Lung (tissue), 12 donors: ENCODE results near the gene SMIM12. TPM values are rescaled to one million over a fixed set of nuclear protein-coding genes. Genes with fewer than 3 reads are reported as not detected.

Experiments used
- ATAC-seq: fragments of 200-7000 bp; cut with Tn5 transposase; one replicate; pipeline ENCODE4 v1.9.1; 2020; ENCODE audit warnings: moderate number of reproducible peaks; ENCODE audit not compliant: insufficient read depth, low FRiP score
- DNase-seq, 3 donors: peaks; one replicate each; pipeline ENCODE4 v3.0.0-alpha.2; 2013 to 2017
- H3K27ac ChIP-seq, 2 donors: one replicate each; pipeline ENCODE4 v1.5.1; 2013; ENCODE audit warnings: mild to moderate bottlenecking in 2 of 2, moderate library complexity in 2 of 2, control low read depth in 1 of 2, inconsistent platforms in 1 of 2, low read depth in 1 of 2, low read length in 1 of 2
- H3K27me3 ChIP-seq, 3 donors: one replicate each; pipeline ENCODE4 v1.5.1; 2013; ENCODE audit warnings: low read length in 2 of 3; ENCODE audit not compliant: control insufficient read depth in 3 of 3, insufficient read depth in 3 of 3
- H3K36me3 ChIP-seq, 4 donors: one replicate each; pipeline ENCODE4 v1.5.1; 2013; ENCODE audit warnings: low read length in 4 of 4, mild to moderate bottlenecking in 1 of 4, moderate library complexity in 1 of 4; ENCODE audit not compliant: control insufficient read depth in 4 of 4, insufficient read depth in 4 of 4
- H3K4me1 ChIP-seq, 5 donors: one replicate each; pipeline ENCODE4 v1.5.1; 2013; ENCODE audit warnings: low read length in 5 of 5, mild to moderate bottlenecking in 2 of 5, moderate library complexity in 1 of 5; ENCODE audit not compliant: control insufficient read depth in 5 of 5, insufficient read depth in 5 of 5
- H3K4me3 ChIP-seq: one replicate; pipeline ENCODE4 v1.5.1; 2013; ENCODE audit warnings: mild to moderate bottlenecking, control low read depth, moderate library complexity
- H3K9ac ChIP-seq, 2 donors: one replicate each; pipeline ENCODE4 v1.5.1; 2013; ENCODE audit warnings: low read length in 2 of 2, control low read depth in 1 of 2; ENCODE audit not compliant: insufficient read depth in 1 of 2
- H3K9me3 ChIP-seq, 4 donors: one replicate each; pipeline ENCODE4 v1.5.1; 2013; ENCODE audit warnings: low read length in 3 of 4, mild to moderate bottlenecking in 1 of 4, moderate library complexity in 1 of 4; ENCODE audit not compliant: control insufficient read depth in 4 of 4, insufficient read depth in 3 of 4
- WGBS, 2 donors: extraction: QIAGEN DNeasy Blood & Tissue Kit; methylation state at CpG; one replicate each; pipeline ENCODE4 v1.1.7; 2013; 5-methylcytosine and 5-hydroxymethylcytosine counted together
- polyA plus RNA-seq, 2 donors: library from polyadenylated mRNA; stranded (reverse); fragments of 200-250 nt; gene quantifications; one replicate each; pipeline ENCODE4 v1.2.1, GENCODE V29; 2013
- total RNA-seq, 2 donors: library from RNA; depleted of rRNA in 1 of 2; stranded (reverse); fragments of >200 nt in 1 of 2; gene quantifications; one replicate each; pipeline ENCODE4 v1.2.1, GENCODE V29; 2014 to 2021
- TF ChIP-seq, protein P1 (sequence below): IDR thresholded peaks from 2 replicates; pipeline ENCODE4 v1.5.1; 2012; ENCODE audit warnings: mild to moderate bottlenecking; ENCODE audit errors: control extremely low read depth, extremely low read depth
- donor health status: control.
- donor health status: control.
- donor health status: Bipolar disorder and iron deficiency.
- donor health status: healthy.
- donor health status: DM: yes; HTN: yes; CAD: no.

The SMIM12 gene
- total and polyA plus RNA-seq, 4 donors: 17.9 to 67.8 (median 35.1) TPM

DNA sequence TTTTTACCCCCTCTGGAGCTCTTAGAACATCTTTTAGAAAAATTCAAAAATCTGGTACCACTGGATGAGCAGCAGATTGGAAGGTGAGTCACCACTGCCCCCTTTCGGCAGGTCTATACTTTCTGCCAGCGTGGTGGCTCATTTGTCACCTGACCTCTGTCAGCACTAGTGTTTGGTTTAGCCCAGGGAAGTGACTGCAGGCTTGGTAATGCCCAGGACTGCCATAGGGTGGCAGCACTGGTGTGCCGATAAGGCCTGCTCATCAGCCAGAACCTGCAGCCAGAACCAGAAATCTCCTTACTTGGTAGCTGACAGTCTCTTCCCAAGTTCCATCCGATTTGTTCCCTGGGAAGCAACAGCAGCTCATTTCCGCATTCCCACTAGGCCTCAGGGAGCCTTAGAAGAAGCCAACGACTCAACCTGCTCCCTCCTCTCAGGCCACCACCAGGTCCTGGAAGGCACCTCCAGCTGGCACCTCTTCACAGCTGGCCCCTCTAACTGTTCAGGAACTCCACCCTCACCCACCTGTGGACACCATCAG lies 6.8 kb downstream of the SMIM12 start:
- Histone ChIP-seq H3K4me1 (peaks cover 0 to 16% (median 0%) of the 10 kb centered on the region in 5 donors), H3K4me3 (no peak overlapping the region), H3K27ac (no peak overlapping the region), H3K9ac (no peak overlapping the region), H3K36me3 (peaks cover 8 to 18% (median 14%) of the 10 kb centered on the region in 4 donors), H3K27me3 (no peaks in the 10 kb centered on the region), H3K9me3 (no peaks in the 10 kb centered on the region)
- DNase-seq (peak; percentile 82 to 89 (median 85)), ATAC-seq (peak; percentile 99)
- TF ChIP-seq, protein P1, sequence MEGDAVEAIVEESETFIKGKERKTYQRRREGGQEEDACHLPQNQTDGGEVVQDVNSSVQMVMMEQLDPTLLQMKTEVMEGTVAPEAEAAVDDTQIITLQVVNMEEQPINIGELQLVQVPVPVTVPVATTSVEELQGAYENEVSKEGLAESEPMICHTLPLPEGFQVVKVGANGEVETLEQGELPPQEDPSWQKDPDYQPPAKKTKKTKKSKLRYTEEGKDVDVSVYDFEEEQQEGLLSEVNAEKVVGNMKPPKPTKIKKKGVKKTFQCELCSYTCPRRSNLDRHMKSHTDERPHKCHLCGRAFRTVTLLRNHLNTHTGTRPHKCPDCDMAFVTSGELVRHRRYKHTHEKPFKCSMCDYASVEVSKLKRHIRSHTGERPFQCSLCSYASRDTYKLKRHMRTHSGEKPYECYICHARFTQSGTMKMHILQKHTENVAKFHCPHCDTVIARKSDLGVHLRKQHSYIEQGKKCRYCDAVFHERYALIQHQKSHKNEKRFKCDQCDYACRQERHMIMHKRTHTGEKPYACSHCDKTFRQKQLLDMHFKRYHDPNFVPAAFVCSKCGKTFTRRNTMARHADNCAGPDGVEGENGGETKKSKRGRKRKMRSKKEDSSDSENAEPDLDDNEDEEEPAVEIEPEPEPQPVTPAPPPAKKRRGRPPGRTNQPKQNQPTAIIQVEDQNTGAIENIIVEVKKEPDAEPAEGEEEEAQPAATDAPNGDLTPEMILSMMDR: peak; percentile 94
- WGBS, 2 donors: 29 to 33% methylated on average over 6 of the region's 6 CpGs

DNA sequence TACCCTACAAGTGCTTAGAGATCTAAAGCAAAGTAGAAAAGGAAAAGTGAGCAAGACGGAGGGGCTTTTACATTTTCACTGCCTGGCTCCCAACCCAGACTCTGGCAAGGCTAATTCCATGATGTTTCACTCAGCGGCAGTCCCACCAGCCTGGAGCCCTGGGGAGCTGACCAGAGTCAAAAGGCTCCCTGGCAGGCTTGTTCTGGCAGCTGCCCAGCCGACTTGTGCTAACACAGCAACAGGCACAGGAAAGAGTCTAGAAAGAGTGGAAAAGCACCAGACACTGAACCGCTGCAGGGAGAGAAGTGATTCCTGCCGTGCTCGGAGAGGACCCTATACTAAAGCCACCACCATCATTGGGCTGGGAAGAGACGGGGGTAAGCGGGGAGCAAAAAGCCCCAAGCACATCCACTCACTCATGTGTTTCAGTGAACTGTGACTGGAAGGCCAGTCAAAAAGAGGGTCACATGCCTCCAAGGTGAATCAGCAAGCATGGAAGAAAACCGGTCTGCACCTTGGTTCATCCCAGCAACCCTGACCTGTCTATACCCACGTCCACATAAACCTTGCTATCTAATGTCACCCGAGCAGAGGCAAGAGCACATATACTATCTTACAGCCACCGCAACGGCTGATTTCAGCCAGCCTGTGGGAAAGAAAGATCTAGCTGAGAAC lies 8.0 kb downstream of the SMIM12 start:
- Histone ChIP-seq H3K36me3 (peaks cover 8 to 20% (median 14%) of the 10 kb centered on the region in 4 donors), H3K27ac (peak overlapping the region in 1 of 2 donors; percentile 13), H3K9me3 (no peaks in the 10 kb centered on the region), H3K27me3 (no peaks in the 10 kb centered on the region), H3K4me3 (no peak overlapping the region), H3K9ac (no peak overlapping the region), H3K4me1 (peaks cover 0 to 16% (median 3%) of the 10 kb centered on the region in 5 donors)
- WGBS, 2 donors: 69 to 83% methylated on average over 13 of the region's 13 CpGs
- TF ChIP-seq, protein P1: no peak
- no peak for ATAC-seq
- peak in 2 of 3 donors; percentile 25 to 32 for DNase-seq

DNA sequence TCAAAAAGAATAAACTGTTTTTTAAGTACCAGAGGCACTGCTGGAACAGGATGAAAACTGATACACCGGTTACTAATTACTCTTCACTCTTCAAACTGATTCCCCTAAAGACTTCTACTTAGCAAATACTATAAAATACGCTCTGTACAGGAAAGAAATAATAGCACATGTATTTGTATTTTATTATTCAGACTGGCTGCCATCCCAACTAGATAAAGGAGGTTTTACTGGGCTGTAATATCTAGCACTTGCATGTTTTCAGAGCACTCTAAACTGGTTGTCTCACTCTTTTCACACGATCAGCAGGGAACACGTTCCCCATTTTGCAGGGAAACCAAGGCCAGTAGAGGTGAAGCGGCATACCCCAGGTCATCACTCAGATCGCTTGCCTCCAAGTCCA lies 9.2 kb downstream of the SMIM12 start:
- DNase-seq: no peak
- H3K27ac ChIP-seq: no peak overlapping the region
- TF ChIP-seq, protein P1: no peak
- H3K4me1 ChIP-seq: peaks cover 0 to 19% (median 3%) of the 10 kb centered on the region in 5 donors
- H3K27me3 ChIP-seq: no peaks in the 10 kb centered on the region
- WGBS, 2 donors: 76 to 81% methylated on average over 6 of the region's 6 CpGs
- H3K4me3 ChIP-seq: no peak overlapping the region
- H3K9ac ChIP-seq: no peak overlapping the region
- peaks cover 8 to 17% (median 12%) of the 10 kb centered on the region in 4 donors for H3K36me3 ChIP-seq
- ATAC-seq: no peak
- no peaks in the 10 kb centered on the region for H3K9me3 ChIP-seq
